HG03378 (cell line): ENCODE results near the gene BRD4.

Experiments
- ATAC-seq: cut with Tn5 transposase; IDR thresholded peaks from one replicate; pipeline ENCODE4 v1.9.1; 2021; ENCODE audit warnings: mild to moderate bottlenecking, moderate library complexity; ENCODE audit not compliant: unreplicated experiment

BRD4 gene

DNA sequence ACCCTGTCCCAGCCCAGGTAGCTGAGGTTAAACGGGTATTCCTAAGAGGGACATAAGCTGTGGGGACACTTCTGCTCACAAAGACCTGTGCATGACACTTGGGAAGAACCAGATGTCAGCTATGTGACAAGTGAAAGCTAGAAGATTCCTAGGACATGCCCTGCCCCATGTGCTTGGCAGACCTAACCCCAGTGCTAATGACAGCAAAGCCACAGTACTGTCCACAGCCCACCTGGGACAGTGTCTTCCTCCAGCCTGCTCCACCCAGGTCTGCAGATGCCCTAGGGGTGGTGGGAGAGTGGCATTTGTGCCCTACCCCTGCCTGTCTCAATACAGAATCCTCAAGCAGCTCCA is 81.7 kb downstream of the BRD4 start:
- no peak for ATAC-seq

- no peak for ATAC-seq
Measured at GRCh38 chr19:15249972-15250639, 82.2 kb downstream of the BRD4 start.

DNA sequence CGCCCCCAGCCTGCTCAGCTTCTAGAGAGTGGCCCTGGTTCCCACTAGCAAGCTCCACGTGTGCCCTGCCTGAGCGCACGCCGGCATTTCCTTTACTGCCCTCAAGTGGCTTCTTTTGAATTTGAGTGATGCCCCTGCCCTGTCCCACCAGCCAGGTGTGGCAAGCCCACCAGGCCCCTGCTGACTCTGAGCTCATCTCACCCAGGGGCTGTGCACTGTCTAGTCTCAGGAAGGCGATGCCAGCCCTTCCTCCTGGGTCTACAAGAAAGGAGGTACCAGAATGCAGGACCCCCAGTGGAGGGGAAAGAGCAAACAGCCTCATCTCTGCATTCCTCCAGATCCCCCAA is 82.8 kb downstream of the BRD4 start:
- no peak for ATAC-seq

DNA sequence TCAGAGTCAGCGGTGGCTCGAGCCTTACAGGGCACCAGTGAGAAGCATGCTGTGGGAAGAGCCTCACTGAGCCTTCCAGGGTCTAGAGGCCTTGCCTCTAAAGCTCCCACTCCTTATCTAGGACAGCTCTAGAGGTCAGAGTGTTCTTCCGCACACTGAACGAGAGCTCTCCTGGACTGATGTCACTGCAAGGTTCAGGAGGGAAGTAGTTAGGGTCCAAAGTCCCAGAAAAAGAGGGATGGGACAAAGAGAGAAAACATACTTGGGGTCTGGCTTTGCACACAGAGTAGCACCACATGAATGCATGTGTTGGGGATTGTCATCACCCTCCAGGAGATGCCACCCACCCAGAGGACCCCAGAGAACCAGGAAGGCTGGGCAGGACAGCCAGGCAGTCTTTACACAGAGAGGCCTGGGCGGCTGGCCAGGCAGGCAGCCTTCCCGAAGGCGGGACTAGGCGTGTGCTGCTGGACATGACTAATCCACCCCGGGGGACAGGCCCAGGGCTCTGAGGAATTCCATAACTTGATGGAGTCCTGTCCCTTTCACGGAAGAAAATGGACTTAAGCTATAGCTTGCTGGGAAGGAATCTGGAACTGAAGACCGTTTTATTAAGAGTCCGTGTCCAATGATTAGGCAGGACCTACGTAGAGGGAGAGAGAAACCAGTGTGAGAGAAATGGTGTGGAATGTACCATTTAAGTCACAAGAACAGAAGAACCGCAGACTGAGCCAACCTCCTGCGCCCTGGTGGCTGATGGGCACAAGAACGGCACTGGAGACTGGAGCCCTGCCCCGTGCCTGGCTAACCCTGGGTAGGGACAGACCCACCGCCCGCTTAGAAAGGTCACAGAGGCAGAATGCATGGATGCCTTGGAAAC is 83.5 kb downstream of the BRD4 start:
- no peak for ATAC-seq

DNA sequence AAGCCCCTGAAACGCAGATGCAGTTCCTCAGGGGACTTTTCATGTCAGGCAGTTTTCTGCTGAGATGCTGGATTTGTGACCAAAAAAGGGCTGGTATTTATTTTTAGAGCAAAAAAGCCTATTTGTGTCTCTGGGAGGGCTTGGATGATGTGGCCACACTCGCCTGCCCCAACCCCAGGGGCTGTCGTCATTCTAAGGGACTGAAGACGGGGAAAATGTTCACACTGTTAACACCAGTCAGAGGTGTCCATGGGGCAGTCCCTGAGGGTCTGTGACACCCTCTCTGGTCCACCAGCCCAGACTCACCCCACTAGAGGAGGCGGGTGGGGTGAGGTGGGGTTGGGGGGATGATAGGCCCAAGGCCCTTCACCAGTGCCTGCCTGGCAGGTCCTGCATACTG is 84.2 kb downstream of the BRD4 start:
- ATAC-seq = no peak

DNA sequence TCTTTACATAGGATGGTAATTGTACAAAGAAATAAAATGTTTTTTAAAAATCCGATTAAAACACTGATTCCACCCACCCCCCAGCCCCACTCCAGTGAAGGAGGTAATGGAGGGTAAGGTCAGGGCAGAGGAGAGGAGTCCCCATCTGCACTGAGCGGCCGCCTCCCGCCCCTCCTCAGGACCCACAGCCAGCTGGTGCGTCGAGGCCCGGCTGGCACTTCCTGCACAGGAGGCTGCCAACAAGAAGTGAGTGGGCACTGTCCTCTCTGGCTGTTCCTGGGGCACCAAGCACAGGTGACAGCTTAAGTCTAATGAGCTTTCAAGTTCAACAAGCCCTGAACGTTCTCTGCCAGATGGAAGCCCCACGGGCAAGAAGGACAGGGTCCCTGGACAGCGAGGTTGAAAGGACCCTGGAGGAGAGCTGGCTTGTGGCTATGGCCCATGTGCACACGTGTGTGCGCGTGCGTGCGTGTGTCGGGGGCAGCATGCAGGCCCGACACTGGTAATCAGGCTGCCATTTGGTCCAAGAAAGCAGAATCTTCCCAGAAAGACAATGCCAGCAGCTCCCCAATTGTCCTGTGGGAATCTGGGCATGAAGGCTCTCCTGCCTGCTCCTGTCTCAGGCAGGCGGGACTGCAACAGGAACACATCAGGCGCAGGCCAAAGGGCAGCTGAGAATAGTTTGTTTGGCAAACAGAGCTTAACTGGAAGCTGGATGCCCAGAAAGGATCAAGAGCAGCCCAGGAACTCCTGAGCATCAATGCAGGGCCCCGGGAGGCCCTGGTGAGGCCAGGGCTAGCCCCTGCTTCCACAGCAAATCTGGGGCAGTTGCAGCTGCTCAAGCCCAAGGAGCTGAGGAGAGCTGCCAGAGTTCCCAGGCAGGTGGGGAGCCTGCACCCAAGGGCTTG is 85.0 kb downstream of the BRD4 start:
- no peak for ATAC-seq

DNA sequence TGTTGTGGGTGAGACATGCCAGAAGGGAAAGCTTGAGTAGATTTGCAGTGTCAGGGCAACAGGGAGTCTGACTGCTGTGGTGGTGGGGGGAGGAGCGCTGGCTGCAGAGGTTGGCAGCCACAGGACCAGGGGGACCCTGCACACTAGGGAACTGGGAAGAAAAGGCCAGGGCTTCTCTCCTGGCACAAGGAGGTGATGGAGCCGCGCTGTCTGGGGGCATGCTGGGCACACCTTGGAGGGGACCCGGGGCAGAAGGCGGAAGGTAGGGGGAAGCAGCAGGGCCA is 86.2 kb downstream of the BRD4 start:
- no peak for ATAC-seq

DNA sequence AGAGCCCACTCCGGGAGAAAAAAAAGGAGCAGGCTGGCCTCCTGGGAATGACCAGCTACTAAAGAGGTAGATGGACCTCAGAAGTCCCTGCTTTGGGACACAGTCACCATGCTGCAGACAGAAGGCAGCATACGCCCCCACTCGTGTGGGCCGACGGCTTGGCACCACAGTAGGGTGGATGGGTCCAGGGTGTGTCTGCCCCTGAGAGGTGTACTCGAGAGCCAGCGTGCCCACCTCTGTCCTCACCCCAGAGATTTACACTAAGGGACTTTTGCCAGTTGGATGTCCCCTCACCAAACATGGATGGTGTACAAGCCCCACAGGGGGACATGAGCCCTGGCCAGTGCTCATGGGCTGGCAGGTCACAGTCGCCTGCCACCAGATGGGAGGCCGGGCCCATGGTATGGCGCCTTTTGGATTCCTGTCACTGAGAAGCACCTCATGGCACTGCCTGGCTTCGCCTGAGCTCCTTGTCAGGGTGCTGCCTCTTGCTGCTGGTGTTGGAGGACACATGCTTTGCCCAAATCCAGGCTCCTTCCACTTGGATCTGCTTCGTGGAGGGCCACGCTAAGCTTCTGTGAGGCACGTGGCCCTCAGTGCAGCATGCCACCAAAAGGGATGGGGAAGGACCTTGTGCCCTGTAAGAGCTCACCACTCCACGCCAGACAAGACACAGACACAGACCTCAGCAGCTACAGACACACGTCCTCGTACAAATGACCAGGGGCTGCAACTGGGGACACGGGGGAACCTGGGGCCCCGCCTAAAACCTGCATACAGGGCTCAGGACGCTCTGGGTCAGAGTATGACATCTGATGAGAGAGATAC is 86.8 kb downstream of the BRD4 start:
- ATAC-seq = no peak

- ATAC-seq = no peak
Measured at GRCh38 chr19:15244808-15245207, 87.5 kb downstream of the BRD4 start.

DNA sequence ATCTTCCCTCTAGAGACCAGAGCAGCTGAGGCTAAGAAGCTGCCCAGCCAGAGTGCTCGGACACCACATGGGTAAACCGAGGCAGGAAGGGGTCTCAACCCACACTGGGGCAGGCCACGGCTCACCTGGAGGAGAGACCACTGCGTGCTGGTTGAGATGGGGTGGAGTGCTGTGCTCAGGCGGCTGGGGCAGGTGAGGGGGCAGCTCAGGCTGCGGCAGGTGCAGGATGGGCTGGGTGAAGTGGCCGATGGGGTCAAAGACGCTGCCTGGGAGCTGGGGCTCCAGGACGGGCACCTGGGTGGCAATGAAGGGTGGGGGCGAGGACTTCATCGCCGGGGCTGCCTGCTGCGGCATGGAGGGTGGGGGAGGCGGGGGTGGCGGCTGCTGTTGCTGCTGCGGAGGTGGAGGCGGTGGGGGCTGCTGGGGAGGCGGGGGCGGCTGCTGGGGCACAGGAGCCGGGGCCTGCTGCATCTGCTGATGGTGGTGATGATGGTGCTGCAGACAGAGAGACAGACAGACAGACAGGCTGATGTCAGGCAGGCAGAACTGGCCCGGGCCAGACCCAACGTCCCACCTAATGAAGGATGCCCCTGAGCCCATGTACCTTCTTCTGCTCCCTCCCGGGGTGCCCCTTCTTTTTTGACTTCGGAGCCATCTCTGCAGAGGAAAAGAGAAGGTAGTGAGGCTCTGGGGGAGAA is 88.1 kb downstream of the BRD4 start:
- ATAC-seq = no peak

- no peak for ATAC-seq
Measured at GRCh38 chr19:15243236-15243957, 88.9 kb downstream of the BRD4 start.

GRCh38 chr19:15241259-15241910 is 91.0 kb downstream of the BRD4 start:
- no peak for ATAC-seq

DNA sequence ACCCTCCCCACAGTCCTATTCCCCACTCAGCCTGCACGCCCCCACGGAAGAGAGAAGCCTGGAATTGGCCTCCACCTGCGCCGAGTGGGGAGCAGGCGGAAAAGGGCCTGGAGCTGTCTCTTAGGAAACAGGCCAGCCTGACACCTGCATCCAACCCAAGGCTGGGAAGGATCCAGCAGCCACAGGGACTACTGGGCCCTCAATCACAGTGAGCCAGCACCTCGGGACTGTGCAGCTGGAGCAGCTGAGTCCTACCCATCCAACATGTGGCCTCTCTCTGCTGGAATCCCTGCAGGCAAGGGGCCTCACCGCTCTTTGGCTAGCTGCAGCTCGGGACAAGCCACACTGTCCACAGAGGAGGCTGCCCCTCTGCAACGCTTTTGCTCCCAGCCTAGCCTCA is 91.8 kb downstream of the BRD4 start:
- no peak for ATAC-seq

DNA sequence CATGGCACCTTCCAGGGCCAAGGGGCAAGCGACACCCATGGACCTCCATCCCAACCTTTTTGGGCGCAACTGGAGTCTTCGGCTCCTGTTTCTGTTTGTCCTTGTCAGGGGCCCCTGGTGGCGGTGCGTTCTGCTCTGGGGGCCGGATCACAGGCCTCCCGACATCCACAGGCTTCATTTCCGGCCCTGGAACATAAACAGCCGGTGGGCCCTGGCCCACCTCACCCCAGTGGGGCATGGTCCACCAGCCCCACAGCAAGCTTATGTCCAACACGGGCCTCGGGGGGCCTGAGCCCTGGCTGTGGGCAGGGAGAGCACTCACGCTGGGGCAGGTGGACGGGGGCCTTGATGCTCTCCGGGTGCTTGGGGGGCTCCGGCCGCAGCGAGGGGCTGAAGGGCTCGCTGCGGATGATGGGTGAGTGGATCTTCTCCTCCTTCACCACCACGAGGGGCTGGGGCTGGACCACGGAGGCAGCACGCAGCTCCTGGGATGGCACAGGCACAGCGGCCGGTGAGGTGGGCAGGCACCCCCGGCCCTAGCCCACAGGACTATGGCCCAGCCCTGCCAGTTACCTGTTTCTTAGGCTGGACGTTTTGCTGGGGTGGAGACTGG is 92.9 kb downstream of the BRD4 start:
- ATAC-seq = no peak

- no peak for ATAC-seq
Measured at GRCh38 chr19:15238639-15239155, 93.6 kb downstream of the BRD4 start.

GRCh38 chr19:15237759-15238638 is 94.3 kb downstream of the BRD4 start:
- ATAC-seq = no peak

DNA sequence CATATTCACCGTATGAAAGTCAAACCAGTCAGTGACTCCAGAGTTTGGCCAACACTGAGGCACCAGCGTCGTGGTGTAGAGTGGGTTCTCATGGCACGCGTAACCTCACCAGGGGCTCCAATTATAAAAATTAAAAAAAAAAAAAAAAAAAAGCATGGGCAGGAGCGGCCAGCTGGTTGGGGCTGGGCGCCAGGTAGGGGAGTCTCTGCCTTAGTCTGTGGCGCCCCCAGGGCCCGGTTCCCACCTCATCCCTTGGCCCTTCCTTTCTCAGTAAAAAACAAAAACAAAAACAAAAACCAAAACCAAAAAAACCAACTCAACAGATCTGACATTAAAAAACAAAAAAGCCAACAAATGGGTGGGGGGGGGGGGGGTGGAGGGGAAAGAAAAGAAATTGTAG is 95.5 kb downstream of the BRD4 start:
- no peak for ATAC-seq

DNA sequence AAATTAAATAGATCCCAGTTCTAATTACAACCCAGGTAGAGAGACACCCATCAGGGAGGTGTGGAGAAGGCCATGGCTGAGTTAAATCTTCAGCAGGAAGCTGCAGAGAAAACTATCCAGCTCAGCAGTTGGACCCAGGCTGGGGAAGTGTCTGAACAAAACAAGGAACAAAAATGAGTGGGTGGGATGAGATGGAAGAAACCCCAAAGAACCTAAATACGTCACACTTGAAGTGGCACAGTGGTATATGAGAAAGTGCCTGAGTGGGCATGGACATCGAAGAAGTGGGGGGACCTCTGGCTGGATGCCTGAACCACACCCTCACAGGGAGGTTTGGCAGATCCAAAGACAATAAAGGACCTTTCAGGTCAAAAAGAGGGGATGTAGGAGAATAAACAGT is 96.6 kb downstream of the BRD4 start:
- ATAC-seq = no peak
